HEK293 (cell line): ENCODE results near the gene LRP1B.

ENCODE experiments used
- CTCF ChIA-PET: fragments of 350-600 bp; formaldehyde crosslinking; extraction: SDS; loops from one replicate; lab custom pipeline; 2021; ENCODE audit warnings: antibody characterized with exemption; lab: Yijun Ruan, JAX
- POLR2A ChIA-PET: fragments of 300-600 bp; formaldehyde crosslinking; extraction: SDS; loops from one replicate; lab custom pipeline; 2020; ENCODE audit warnings: antibody characterized with exemption, inconsistent platforms; lab: Yijun Ruan, JAX
- H3K27ac ChIP-seq: fragments of 200-500 bp; sonication (Bioruptor generic); 2 replicates; pipeline ENCODE4 v1.5.1; 2014; ENCODE audit warnings: low read depth, low read length, control low read depth, inconsistent platforms; ENCODE audit errors: extremely low read depth
- H3K36me3 ChIP-seq, 2 experiments: fragments of 200-500 bp in 1 of 2; sonication (Bioruptor generic) in 1 of 2; 1 replicate in 1 of 2; 2 replicates in 1 of 2; pipeline ENCODE4 v1.5.1; 2014 to 2017; ENCODE audit warnings: inconsistent platforms in 2 of 2, low read length in 2 of 2; ENCODE audit not compliant: control insufficient read depth in 2 of 2, insufficient read depth in 1 of 2
- H3K4me1 ChIP-seq: fragments of 200-500 bp; sonication (Bioruptor generic); 2 replicates; pipeline ENCODE4 v1.5.1; 2014; ENCODE audit warnings: mild to moderate bottlenecking, low read length, inconsistent platforms; ENCODE audit not compliant: control insufficient read depth, insufficient read depth
- H3K4me3 ChIP-seq: 2 replicates; pipeline ENCODE4 v1.5.1; 2011; ENCODE audit warnings: low read depth, mild to moderate bottlenecking, control low read depth, low read length, moderate library complexity
- H3K9me3 ChIP-seq: fragments of 200-500 bp; sonication (Bioruptor generic); 2 replicates; pipeline ENCODE4 v1.5.1; 2014; ENCODE audit warnings: low read depth, low read length, inconsistent platforms; ENCODE audit not compliant: control insufficient read depth, insufficient read depth
- GLI2 ChIP-seq: fragments of 450-650 bp; formaldehyde crosslinking; IDR thresholded peaks from 2 replicates; pipeline ENCODE4; 2017; ENCODE audit warnings: missing biosample characterization, missing genetic modification characterization, low read depth, borderline replicate concordance
- HOXD13 ChIP-seq: sonication (generic); formaldehyde crosslinking; IDR thresholded peaks from 2 replicates; pipeline ENCODE4 v1.8.0; 2022; ENCODE audit warnings: missing genetic modification reagents, borderline replicate concordance
- KLF7 ChIP-seq: fragments of 450-650 bp; formaldehyde crosslinking; IDR thresholded peaks from 2 replicates; pipeline ENCODE4 v1.5.1; 2016; ENCODE audit warnings: missing biosample characterization, missing genetic modification characterization, borderline replicate concordance
- MYNN ChIP-seq: fragments of 450-650 bp; formaldehyde crosslinking; IDR thresholded peaks from 2 replicates; pipeline ENCODE4 v1.5.1; 2016; ENCODE audit warnings: missing biosample characterization, missing genetic modification characterization, borderline replicate concordance
- RBAK ChIP-seq: fragments of 450-650 bp; formaldehyde crosslinking; IDR thresholded peaks from 2 replicates; pipeline ENCODE4 v1.5.1; 2016; ENCODE audit warnings: missing biosample characterization, missing genetic modification characterization
- ZBTB20 ChIP-seq: fragments of 450-650 bp; formaldehyde crosslinking; IDR thresholded peaks from 2 replicates; pipeline ENCODE4 v1.5.1; 2016; ENCODE audit warnings: missing biosample characterization, missing genetic modification characterization
- ZNF157 ChIP-seq: fragments of 450-650 bp; formaldehyde crosslinking; IDR thresholded peaks from 2 replicates; pipeline ENCODE4 v1.5.1; 2016; ENCODE audit warnings: missing biosample characterization, missing genetic modification characterization
- ZNF169 ChIP-seq: fragments of 450-650 bp; formaldehyde crosslinking; IDR thresholded peaks from 2 replicates; pipeline ENCODE4 v1.5.1; 2016; ENCODE audit warnings: missing biosample characterization, missing genetic modification characterization
- ZNF175 ChIP-seq: fragments of 450-650 bp; formaldehyde crosslinking; IDR thresholded peaks from 2 replicates; pipeline ENCODE4 v1.5.1; 2016; ENCODE audit warnings: missing biosample characterization, missing genetic modification characterization
- ZNF19 ChIP-seq: fragments of 450-650 bp; formaldehyde crosslinking; IDR thresholded peaks from 2 replicates; pipeline ENCODE4; 2016; ENCODE audit warnings: missing biosample characterization, missing genetic modification characterization, low read depth
- ZNF341 ChIP-seq: fragments of 450-650 bp; formaldehyde crosslinking; IDR thresholded peaks from 2 replicates; pipeline ENCODE4; 2016; ENCODE audit warnings: low read depth, missing biosample characterization, missing genetic modification characterization
- ZNF423 ChIP-seq: fragments of 450-650 bp; formaldehyde crosslinking; IDR thresholded peaks from 2 replicates; pipeline ENCODE4 v1.5.1; 2016; ENCODE audit warnings: missing biosample characterization, missing genetic modification characterization
- ZNF513 ChIP-seq: fragments of 450-650 bp; IDR thresholded peaks from 2 replicates; pipeline ENCODE4 v1.5.1; 2018; ENCODE audit warnings: missing biosample characterization, missing genetic modification characterization
- ZNF549 ChIP-seq: fragments of 450-650 bp; IDR thresholded peaks from 2 replicates; pipeline ENCODE4 v1.5.1; 2018; ENCODE audit warnings: missing biosample characterization, missing genetic modification characterization, mild to moderate bottlenecking, inconsistent platforms, moderate library complexity
- ZNF561 ChIP-seq: fragments of 450-650 bp; IDR thresholded peaks from 2 replicates; pipeline ENCODE4 v1.5.1; 2018; ENCODE audit warnings: missing biosample characterization, missing genetic modification characterization, borderline replicate concordance
- ZNF837 ChIP-seq: fragments of 450-650 bp; formaldehyde crosslinking; IDR thresholded peaks from 2 replicates; pipeline ENCODE4 v1.5.1; 2016; ENCODE audit warnings: missing biosample characterization, missing genetic modification characterization
- ZSCAN16 ChIP-seq: fragments of 450-650 bp; formaldehyde crosslinking; IDR thresholded peaks from 2 replicates; pipeline ENCODE4 v1.5.1; 2016; ENCODE audit warnings: missing biosample characterization, missing genetic modification characterization
- ZSCAN18 ChIP-seq: fragments of 450-650 bp; formaldehyde crosslinking; IDR thresholded peaks from 2 replicates; pipeline ENCODE4 v1.5.1; 2016; ENCODE audit warnings: missing biosample characterization, missing genetic modification characterization
- TF ChIP-seq, protein P1 (sequence below): fragments of 450-650 bp; formaldehyde crosslinking; IDR thresholded peaks from 2 replicates; pipeline ENCODE4 v1.5.1; 2016; ENCODE audit warnings: missing biosample characterization, missing genetic modification characterization
- TF ChIP-seq, protein P2 (sequence below): fragments of 450-650 bp; formaldehyde crosslinking; IDR thresholded peaks from 2 replicates; pipeline ENCODE4 v1.5.1; 2016; ENCODE audit warnings: missing biosample characterization, missing genetic modification characterization
- TF ChIP-seq, protein P3 (sequence below): fragments of 450-650 bp; formaldehyde crosslinking; IDR thresholded peaks from 2 replicates; pipeline ENCODE4 v1.5.1; 2016; ENCODE audit warnings: missing biosample characterization, missing genetic modification characterization
- TF ChIP-seq, protein P4 (sequence below): fragments of 450-650 bp; formaldehyde crosslinking; IDR thresholded peaks from 2 replicates; pipeline ENCODE4 v1.5.1; 2017; ENCODE audit warnings: missing biosample characterization, missing genetic modification characterization

LRP1B gene

GRCh38 chr2:140747665-140748064, 1383.2 kb downstream of the LRP1B start:
- Histone ChIP-seq H3K36me3 (no peaks in the 10 kb centered on the region), H3K4me3 (no peak overlapping the region), H3K9me3 (no peaks in the 10 kb centered on the region), H3K4me1 (no peaks in the 10 kb centered on the region), H3K27ac (no peak overlapping the region)
- CTCF ChIA-PET, result interaction anchor here (0.6 kb wide), 1 partner anchor 46 kb away, joined by 3 read pairs; no protein-coding TSS in a partner anchor
- POLR2A ChIA-PET, result no interaction called here
- no peak for TF ChIP-seq ZNF549 (tag by site-specific recombination)
- TF ChIP-seq ZNF341, result no peak
- no peak for TF ChIP-seq ZNF513 (tag by site-specific recombination)
- TF ChIP-seq GLI2 (tag by site-specific recombination), result no peak
- TF ChIP-seq RBAK, result no peak
- TF ChIP-seq, protein P1, sequence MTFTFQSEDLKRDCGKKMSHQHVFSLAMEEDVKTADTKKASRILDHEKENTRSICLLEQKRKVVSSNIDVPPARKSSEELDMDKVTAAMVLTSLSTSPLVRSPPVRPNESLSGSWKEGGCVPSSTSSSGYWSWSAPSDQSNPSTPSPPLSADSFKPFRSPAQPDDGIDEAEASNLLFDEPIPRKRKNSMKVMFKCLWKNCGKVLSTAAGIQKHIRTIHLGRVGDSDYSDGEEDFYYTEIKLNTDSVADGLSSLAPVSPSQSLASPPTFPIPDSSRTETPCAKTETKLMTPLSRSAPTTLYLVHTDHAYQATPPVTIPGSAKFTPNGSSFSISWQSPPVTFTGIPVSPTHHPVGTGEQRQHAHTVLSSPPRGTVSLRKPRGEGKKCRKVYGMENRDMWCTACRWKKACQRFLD (tag by site-specific recombination), result no peak
- TF ChIP-seq, protein P2, sequence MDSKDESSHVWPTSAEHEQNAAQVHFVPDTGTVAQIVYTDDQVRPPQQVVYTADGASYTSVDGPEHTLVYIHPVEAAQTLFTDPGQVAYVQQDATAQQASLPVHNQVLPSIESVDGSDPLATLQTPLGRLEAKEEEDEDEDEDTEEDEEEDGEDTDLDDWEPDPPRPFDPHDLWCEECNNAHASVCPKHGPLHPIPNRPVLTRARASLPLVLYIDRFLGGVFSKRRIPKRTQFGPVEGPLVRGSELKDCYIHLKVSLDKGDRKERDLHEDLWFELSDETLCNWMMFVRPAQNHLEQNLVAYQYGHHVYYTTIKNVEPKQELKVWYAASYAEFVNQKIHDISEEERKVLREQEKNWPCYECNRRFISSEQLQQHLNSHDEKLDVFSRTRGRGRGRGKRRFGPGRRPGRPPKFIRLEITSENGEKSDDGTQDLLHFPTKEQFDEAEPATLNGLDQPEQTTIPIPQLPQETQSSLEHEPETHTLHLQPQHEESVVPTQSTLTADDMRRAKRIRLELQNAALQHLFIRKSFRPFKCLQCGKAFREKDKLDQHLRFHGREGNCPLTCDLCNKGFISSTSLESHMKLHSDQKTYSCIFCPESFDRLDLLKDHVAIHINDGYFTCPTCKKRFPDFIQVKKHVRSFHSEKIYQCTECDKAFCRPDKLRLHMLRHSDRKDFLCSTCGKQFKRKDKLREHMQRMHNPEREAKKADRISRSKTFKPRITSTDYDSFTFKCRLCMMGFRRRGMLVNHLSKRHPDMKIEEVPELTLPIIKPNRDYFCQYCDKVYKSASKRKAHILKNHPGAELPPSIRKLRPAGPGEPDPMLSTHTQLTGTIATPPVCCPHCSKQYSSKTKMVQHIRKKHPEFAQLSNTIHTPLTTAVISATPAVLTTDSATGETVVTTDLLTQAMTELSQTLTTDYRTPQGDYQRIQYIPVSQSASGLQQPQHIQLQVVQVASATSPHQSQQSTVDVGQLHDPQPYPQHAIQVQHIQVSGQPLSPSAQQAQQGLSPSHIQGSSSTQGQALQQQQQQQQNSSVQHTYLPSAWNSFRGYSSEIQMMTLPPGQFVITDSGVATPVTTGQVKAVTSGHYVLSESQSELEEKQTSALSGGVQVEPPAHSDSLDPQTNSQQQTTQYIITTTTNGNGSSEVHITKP, result no peak
- no peak for TF ChIP-seq ZNF175 (tag by site-specific recombination)
- TF ChIP-seq, protein P3, sequence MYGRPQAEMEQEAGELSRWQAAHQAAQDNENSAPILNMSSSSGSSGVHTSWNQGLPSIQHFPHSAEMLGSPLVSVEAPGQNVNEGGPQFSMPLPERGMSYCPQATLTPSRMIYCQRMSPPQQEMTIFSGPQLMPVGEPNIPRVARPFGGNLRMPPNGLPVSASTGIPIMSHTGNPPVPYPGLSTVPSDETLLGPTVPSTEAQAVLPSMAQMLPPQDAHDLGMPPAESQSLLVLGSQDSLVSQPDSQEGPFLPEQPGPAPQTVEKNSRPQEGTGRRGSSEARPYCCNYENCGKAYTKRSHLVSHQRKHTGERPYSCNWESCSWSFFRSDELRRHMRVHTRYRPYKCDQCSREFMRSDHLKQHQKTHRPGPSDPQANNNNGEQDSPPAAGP, result no peak
- no peak for TF ChIP-seq HOXD13 (CRISPR knock-in tag)

DNA sequence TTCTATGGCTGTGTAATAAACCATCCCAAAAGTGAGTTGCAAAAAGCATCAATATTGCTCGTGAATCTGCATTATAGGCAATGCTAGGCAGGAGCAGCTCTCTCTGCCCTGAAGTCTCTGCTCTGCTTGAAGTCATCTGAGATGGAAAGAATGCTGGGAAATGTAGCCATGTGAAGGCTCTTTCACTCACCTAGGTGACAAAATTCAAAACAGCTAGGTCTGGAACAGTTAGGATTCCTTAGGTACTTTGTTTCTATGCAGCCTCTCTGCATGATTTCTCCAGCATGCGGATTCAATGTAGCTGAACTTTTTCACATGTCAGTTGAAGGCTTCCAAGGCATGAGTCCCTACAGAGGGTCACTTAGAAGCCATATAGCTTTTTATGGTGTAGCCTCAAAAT, 1383.7 kb downstream of the LRP1B start:
- ChIA-PET CTCF (no interaction called here), POLR2A (no interaction called here)
- Histone ChIP-seq H3K4me3 (no peak overlapping the region), H3K27ac (no peak overlapping the region), H3K36me3 (no peaks in the 10 kb centered on the region), H3K9me3 (no peaks in the 10 kb centered on the region), H3K4me1 (no peaks in the 10 kb centered on the region)
- TF ChIP-seq KLF7 (tag by site-specific recombination), result no peak
- no peak for TF ChIP-seq MYNN (tag by site-specific recombination)
- no peak for TF ChIP-seq ZNF169 (tag by site-specific recombination)
- TF ChIP-seq ZNF837 (tag by site-specific recombination), result no peak
- no peak for TF ChIP-seq ZSCAN18 (tag by site-specific recombination)
- TF ChIP-seq ZNF19 (tag by site-specific recombination), result no peak
- TF ChIP-seq ZSCAN16 (tag by site-specific recombination), result no peak
- TF ChIP-seq ZNF157 (tag by site-specific recombination), result no peak
- TF ChIP-seq ZBTB20 (tag by site-specific recombination), result no peak
- TF ChIP-seq, protein P4, sequence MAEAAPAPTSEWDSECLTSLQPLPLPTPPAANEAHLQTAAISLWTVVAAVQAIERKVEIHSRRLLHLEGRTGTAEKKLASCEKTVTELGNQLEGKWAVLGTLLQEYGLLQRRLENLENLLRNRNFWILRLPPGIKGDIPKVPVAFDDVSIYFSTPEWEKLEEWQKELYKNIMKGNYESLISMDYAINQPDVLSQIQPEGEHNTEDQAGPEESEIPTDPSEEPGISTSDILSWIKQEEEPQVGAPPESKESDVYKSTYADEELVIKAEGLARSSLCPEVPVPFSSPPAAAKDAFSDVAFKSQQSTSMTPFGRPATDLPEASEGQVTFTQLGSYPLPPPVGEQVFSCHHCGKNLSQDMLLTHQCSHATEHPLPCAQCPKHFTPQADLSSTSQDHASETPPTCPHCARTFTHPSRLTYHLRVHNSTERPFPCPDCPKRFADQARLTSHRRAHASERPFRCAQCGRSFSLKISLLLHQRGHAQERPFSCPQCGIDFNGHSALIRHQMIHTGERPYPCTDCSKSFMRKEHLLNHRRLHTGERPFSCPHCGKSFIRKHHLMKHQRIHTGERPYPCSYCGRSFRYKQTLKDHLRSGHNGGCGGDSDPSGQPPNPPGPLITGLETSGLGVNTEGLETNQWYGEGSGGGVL, result no peak
- TF ChIP-seq ZNF423 (tag by site-specific recombination), result no peak
- no peak for TF ChIP-seq ZNF561 (tag by site-specific recombination)
